GM12873 (cell line): ENCODE data around the gene PIGN.

Source experiments
- CTCF ChIP-seq: IDR thresholded peaks from 2 replicates; pipeline ENCODE4 v1.5.1; 2012; ENCODE audit warnings: low read depth, mild to moderate bottlenecking, moderate library complexity, low read length, control low read depth; ENCODE audit not compliant: insufficient read depth; ENCODE audit errors: missing control alignments

PIGN gene

GRCh38 chr18:62097698-62098097, 89.2 kb downstream of the PIGN start:
- no peak for TF ChIP-seq CTCF

DNA sequence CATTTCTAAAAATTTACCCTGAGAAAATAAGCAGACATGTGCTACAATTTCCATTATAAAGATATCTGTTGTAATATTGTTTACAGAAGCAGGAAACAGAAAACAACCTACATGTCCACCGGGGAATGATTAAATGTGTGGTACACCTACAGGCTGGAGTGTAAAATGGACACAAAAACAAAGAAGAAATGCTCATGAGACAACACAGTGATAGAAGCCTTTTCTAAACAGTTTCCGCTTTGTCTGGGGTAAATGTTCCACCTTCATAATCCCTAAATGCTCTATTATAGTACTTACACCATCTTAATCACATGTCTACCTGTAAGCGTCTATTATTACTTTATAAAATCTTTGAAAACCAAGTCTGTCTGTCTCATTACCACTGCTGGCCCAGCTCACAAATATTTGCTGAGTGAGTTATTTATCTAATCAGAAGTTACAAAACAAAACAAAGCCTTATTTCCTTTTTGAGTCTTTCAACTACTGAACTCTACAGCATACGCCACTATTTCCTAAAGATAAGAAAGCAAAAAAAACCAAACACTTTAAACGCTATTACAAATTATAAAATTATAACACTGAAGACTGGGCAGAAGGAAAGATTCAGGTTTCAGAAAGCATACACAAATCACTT, 95.3 kb downstream of the PIGN start:
- no peak for TF ChIP-seq CTCF

DNA sequence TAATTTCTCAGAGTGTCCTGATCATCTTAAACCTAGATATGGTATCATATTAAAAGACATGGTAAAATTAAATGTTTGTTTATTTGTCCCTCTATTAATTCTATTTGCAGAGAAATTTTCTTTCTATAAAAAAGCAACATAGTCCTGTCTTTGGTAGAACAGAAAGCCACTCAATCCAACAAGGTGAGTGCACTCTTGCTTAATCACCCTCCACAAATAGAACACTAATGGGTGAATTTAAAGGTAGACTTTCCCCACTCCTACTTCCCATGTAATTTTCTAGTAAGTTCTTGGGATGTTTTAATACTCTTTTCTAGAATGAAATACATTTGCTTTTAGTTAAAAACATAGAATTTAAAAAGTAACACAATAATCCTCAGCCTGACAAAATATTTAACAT, 97.7 kb downstream of the PIGN start:
- TF ChIP-seq CTCF, result no peak

DNA sequence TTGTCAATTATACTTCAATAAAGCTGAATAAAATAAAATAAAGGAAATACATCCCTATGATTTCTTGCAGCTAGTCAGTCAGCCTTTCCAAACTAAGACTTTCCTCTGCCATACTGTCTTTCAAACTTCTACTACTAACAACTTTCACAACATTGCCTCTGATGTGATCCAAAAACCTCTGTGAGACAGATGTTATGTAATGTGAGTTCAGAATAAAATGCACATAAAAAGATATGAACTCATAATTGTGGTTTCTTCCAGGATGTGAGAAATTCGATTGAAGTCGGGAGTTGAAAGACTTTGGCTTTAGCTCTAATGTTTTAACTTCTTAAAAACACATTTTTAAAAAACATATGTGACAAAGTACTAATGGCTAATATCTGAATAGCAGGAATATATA, 98.7 kb downstream of the PIGN start:
- TF ChIP-seq CTCF, result no peak

GRCh38 chr18:62085756-62086155, 101.1 kb downstream of the PIGN start:
- no peak for TF ChIP-seq CTCF

GRCh38 chr18:62081761-62082294, 105.0 kb downstream of the PIGN start:
- no peak for TF ChIP-seq CTCF

DNA sequence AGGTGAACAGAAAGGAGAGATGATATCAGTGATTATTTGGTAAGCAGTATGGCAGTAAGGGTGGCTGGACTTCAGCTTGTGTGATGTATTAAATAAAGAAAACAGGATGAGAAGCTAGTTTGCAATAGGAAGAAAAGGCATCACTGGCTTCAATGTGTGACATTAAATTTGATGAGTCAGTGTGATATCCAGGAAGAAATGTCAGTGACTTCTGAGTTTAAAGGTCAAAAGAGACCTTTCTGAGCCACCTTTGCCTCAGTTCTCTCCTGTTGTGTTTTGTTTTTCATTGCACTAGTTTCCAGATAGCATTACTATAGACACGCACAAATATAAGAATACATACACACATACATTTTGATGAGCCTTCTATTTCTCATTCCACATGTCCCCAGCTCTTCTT, 105.6 kb downstream of the PIGN start:
- no peak for TF ChIP-seq CTCF
